GM10266 (cell line): ENCODE results near the gene ZEB2.

Source experiments
- DNase-seq: peaks from one replicate; pipeline ENCODE4 v3.0.0; 2012; ENCODE audit errors: extremely low spot score
- CTCF ChIP-seq: IDR thresholded peaks from 2 replicates; pipeline ENCODE4 v1.5.1; 2012; ENCODE audit warnings: mild to moderate bottlenecking, low read depth; ENCODE audit not compliant: control insufficient read depth, insufficient read depth; ENCODE audit errors: missing control alignments

Gene ZEB2

GRCh38 chr2:144546933-144547332, 27.0 kb upstream of the ZEB2 start:
- no peak for TF ChIP-seq CTCF

GRCh38 chr2:144545787-144546186, 25.9 kb upstream of the ZEB2 start:
- no peak for TF ChIP-seq CTCF
- no peak for DNase-seq

More at GRCh38 chr2:144546933-144547332, 27.0 kb upstream of the ZEB2 start:
- no peak for DNase-seq

- TF ChIP-seq CTCF, result no peak
These were observed 24.1 kb upstream of the ZEB2 start for GRCh38 chr2:144544053-144544452.

GRCh38 chr2:144541396-144541795, 21.5 kb upstream of the ZEB2 start:
- TF ChIP-seq CTCF, result no peak
- DNase-seq, result no peak

More at GRCh38 chr2:144544053-144544452, 24.1 kb upstream of the ZEB2 start:
- no peak for DNase-seq

- TF ChIP-seq CTCF, result no peak
- no peak for DNase-seq
These were observed 19.4 kb upstream of the ZEB2 start for GRCh38 chr2:144539289-144539782.

GRCh38 chr2:144535300-144535699, 15.4 kb upstream of the ZEB2 start:
- no peak for DNase-seq
- no peak for TF ChIP-seq CTCF

GRCh38 chr2:144533221-144533620, 13.3 kb upstream of the ZEB2 start:
- DNase-seq, result no peak
- TF ChIP-seq CTCF, result no peak

- TF ChIP-seq CTCF, result no peak
- no peak for DNase-seq
These were observed 10.7 kb upstream of the ZEB2 start for GRCh38 chr2:144530596-144530995.
